H1 (cell line): ENCODE measurements around the gene MAP2K7. TPM values are rescaled to one million over a fixed set of nuclear protein-coding genes. Genes with fewer than 3 reads are reported as not detected.

Source experiments
- ASH2L ChIP-seq: fragments of 200-600, 300-600 bp; sonication (generic); IDR thresholded peaks from one replicate; pipeline ENCODE4 v1.7.1; 2017; ENCODE audit warnings: low read length
- CBX5 ChIP-seq: fragments of 300-800, 300-1000 bp; sonication (generic); IDR thresholded peaks from 2 replicates; pipeline ENCODE4 v1.7.1; 2016; ENCODE audit warnings: antibody characterized with exemption, low read length, low read depth
- CHD7 ChIP-seq: fragments of 300-600 bp; sonication (generic); IDR thresholded peaks from 2 replicates; pipeline ENCODE4 v1.7.1; 2012; ENCODE audit warnings: low read length, moderate library complexity, mild to moderate bottlenecking, inconsistent platforms; ENCODE audit not compliant: insufficient replicate concordance
- GABPA ChIP-seq: IDR thresholded peaks from 2 replicates; pipeline ENCODE4 v1.6.1; 2011; ENCODE audit warnings: mild to moderate bottlenecking, low read length, moderate library complexity, borderline replicate concordance; ENCODE audit not compliant: insufficient read depth
- GTF2F1 ChIP-seq: IDR thresholded peaks from 2 replicates; pipeline ENCODE4 v1.6.1; 2012; ENCODE audit warnings: low read depth, low read length, improper control_type of control experiment, borderline replicate concordance
- JUND ChIP-seq: IDR thresholded peaks from 2 replicates; pipeline ENCODE4 v1.6.1; 2011; ENCODE audit warnings: mild to moderate bottlenecking, improper control_type of control experiment, low read length
- SIRT6 ChIP-seq: IDR thresholded peaks from one replicate; pipeline ENCODE4 v1.7.1; 2012; ENCODE audit warnings: low read length, inconsistent platforms
- SP1 ChIP-seq: IDR thresholded peaks from 2 replicates; pipeline ENCODE4 v1.6.1; 2011; ENCODE audit warnings: low read depth, low read length
- SRF ChIP-seq: IDR thresholded peaks from 2 replicates; pipeline ENCODE4 v1.6.1; 2011; ENCODE audit warnings: mild to moderate bottlenecking, low read depth, low read length, moderate library complexity
- TAF1 ChIP-seq: IDR thresholded peaks from 2 replicates; pipeline ENCODE4 v1.6.1; 2011; ENCODE audit warnings: mild to moderate bottlenecking, low read depth, low read length
- TEAD4 ChIP-seq: IDR thresholded peaks from 2 replicates; pipeline ENCODE4 v1.6.1; 2012; ENCODE audit warnings: low read depth, low read length, inconsistent platforms, mixed read lengths
- polyA plus RNA-seq, 7 experiments: library from polyadenylated mRNA; depleted of rRNA in 3 of 7; stranded (reverse) in 5 of 7; unstranded in 2 of 7; fragments of >200 nt in 5 of 7; fragments of 200-250 nt in 2 of 7; gene quantifications; 1 replicate in 5 of 7; 2 replicates in 1 of 7; 4 replicates in 1 of 7; pipeline versions ENCODE4 v1.2.1 to v1.2.3, GENCODE V29; 2011 to 2013; ENCODE audit warnings: missing spikeins in 2 of 7, mixed read lengths in 2 of 7
- total RNA-seq: library from RNA; stranded (reverse); fragmentation: NEBNext Ultra II Directional; extraction: Animal tissue kit (Norgen Biotek cat#: 25700); gene quantifications from 2 replicates; pipeline ENCODE4 v1.2.1, GENCODE V29; 2021

Gene MAP2K7
- total and polyA plus RNA-seq, 2 of the 8 experiments (the other 6 are each of a cell fraction or from before 2014, with no cell fraction given), result 8.9 to 38.3 TPM

GRCh38 chr19:7874076-7874896 is 29.4 kb upstream of the MAP2K7 start, which contains the start of gene PRR36 (continued):
- TF ChIP-seq CBX5 (no peak), TEAD4 (no peak), GABPA (no peak), SIRT6 (no peak), TAF1 (peak; percentile 53), SP1 (peak; percentile 84), ASH2L (peak; percentile 52), SRF (no peak), JUND (no peak), CHD7 (no peak), GTF2F1 (no peak)
